Brain microvascular endothelial cell (primary cell): ENCODE results near the gene NPBWR2.

Source experiments
- DNase-seq: peaks from one replicate; pipeline ENCODE4 v3.0.0-alpha.2; 2020
- H3K27ac ChIP-seq: fragments of 250-450 bp; sonication (Bioruptor Pico); 2 replicates; pipeline ENCODE4 v1.5.1; 2020; ENCODE audit warnings: mild to moderate bottlenecking, moderate library complexity
- H3K27me3 ChIP-seq: fragments of 250-450 bp; sonication (Bioruptor Pico); replicated peaks from 2 replicates; pipeline ENCODE4 v1.5.1; 2020; ENCODE audit warnings: mild to moderate bottlenecking
- H3K36me3 ChIP-seq: fragments of 250-450 bp; sonication (Bioruptor Pico); replicated peaks from 2 replicates; pipeline ENCODE4 v1.5.1; 2020; ENCODE audit warnings: mild to moderate bottlenecking
- H3K4me3 ChIP-seq: 2 replicates; pipeline ENCODE4 v1.5.1; 2011; ENCODE audit warnings: low read depth, mild to moderate bottlenecking, control low read depth, low read length, moderate library complexity
- CTCF ChIP-seq: IDR thresholded peaks from 2 replicates; pipeline ENCODE4 v1.5.1; 2011; ENCODE audit warnings: low read depth, mild to moderate bottlenecking, moderate library complexity, low read length, control low read depth, inconsistent platforms; ENCODE audit errors: missing control alignments
- in situ Hi-C: cut with HindIII; loops from 2 replicates; pipeline ENCODE4 v1.10.0; 2017; ENCODE audit warnings: low sequenced_read_pairs, low pct_ligation_motif_present

NPBWR2 gene

GRCh38 chr20:64153861-64154589, 46.7 kb upstream of the NPBWR2 start:
- H3K27ac ChIP-seq: no peak overlapping the region
- H3K27me3 ChIP-seq: no peaks in the 10 kb centered on the region
- H3K4me3 ChIP-seq: no peak overlapping the region
- no peak for TF ChIP-seq CTCF
- DNase-seq: no peak
- H3K36me3 ChIP-seq: no peaks in the 10 kb centered on the region
- in situ Hi-C loops: no loop called here

- H3K4me3 ChIP-seq: no peak overlapping the region
- no peak overlapping the region for H3K27ac ChIP-seq
- H3K27me3 ChIP-seq: no peaks in the 10 kb centered on the region
- no peaks in the 10 kb centered on the region for H3K36me3 ChIP-seq
- DNase-seq: no peak
- TF ChIP-seq CTCF: no peak
- in situ Hi-C loops: no loop called here
Observed at GRCh38 chr20:64153410-64153809, 46.0 kb upstream of the NPBWR2 start.

GRCh38 chr20:64152906-64153305, 45.5 kb upstream of the NPBWR2 start:
- TF ChIP-seq CTCF: no peak
- no peak overlapping the region for H3K4me3 ChIP-seq
- H3K36me3 ChIP-seq: no peaks in the 10 kb centered on the region
- no peaks in the 10 kb centered on the region for H3K27me3 ChIP-seq
- no peak overlapping the region for H3K27ac ChIP-seq
- in situ Hi-C loops: no loop called here
- DNase-seq: no peak

- Histone ChIP-seq H3K27ac (no peak overlapping the region), H3K4me3 (no peak overlapping the region), H3K36me3 (no peaks in the 10 kb centered on the region), H3K27me3 (no peaks in the 10 kb centered on the region)
- TF ChIP-seq CTCF: no peak
- DNase-seq: no peak
- in situ Hi-C loops: no loop called here
Observed at GRCh38 chr20:64151633-64152530, 44.5 kb upstream of the NPBWR2 start.

GRCh38 chr20:64150756-64151632, 43.6 kb upstream of the NPBWR2 start:
- in situ Hi-C loops: no loop called here
- H3K4me3 ChIP-seq: no peak overlapping the region

More at GRCh38 chr20:64150756-64151632, 43.6 kb upstream of the NPBWR2 start:
- H3K36me3 ChIP-seq: no peaks in the 10 kb centered on the region
- H3K27ac ChIP-seq: no peak overlapping the region
- DNase-seq: no peak
- no peak for TF ChIP-seq CTCF
- no peaks in the 10 kb centered on the region for H3K27me3 ChIP-seq
